ENCODE data around the gene HLCS. TPM values are rescaled to one million over a fixed set of nuclear protein-coding genes. Genes with fewer than 3 reads are reported as not detected.

Gene HLCS
- total RNA-seq, 1 donor from 2014 or later: 6.9 TPM

DNA sequence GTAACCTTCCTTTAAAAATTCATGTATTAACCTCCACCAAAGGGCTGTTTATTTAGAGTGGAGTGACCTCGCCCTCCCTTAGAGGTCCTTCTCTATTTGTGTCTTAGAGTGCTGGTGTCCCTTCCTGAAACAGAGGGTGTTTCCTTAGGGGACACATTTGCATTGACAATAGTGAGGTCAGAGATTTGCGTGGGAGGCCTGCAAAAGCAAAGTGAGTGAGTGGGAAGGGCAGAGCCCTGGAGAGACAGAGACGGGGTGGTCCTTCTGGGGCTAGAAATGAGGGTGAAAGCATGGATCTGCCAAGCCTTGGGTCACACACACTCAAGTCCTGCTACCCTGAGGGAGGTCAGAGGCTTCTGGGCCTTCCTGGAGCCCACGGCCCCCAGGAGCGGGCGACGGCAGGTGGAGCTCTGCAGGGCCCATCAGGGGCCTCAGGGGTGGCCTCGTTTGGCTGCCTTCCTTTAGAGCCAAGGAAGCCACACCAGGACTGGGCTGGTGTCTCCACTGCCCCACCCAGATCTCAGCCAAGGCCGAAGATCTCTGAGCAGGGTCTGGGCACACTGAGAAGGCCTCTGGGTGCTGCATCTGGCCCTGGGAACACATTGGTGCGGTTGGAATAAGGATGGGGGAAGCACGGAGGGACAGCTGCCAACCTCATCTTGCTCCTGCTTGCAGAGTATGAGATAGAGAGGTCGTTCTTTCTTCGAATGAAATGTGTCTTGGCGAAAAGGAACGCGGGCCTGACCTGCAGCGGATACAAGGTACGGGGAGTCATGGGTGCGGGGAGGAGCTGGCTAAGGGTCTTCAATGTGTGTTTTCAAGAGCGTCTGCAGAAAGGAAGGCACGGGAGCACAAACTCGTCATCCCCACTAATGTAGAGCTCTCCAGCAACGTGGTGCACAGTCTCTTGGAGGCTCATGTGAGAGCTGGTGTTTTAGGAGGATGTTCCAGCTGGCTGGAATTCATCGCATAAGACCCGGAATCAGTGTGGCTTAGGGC lies 243.8 kb downstream of the HLCS start:
- peak; percentile 70 for DNase-seq (ENCODE audit: low spot score)
- intact Hi-C loops (cut with DNase I): no loop called here

DNA sequence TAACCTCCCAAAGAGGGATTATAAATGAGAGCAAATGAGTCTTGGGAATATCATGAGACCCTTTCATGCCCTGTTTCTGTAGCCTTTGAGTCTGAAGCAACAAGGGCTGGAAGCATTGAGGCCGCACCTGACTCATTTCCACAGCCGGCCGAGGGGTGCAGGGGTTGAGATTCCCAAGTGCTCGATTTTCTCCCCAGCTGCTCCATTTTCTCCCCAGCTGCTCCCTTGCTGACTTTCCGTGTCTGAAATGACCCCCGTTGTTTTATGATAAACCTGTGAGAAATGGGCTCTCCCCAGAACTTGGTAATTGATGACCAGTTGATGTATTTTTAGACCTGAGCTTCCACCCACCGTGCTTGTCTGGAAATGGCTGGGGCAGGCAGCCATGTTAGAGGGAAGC lies 244.7 kb downstream of the HLCS start:
- intact Hi-C loops (cut with DNase I): no loop called here
- no peak for DNase-seq (ENCODE audit: low spot score)

DNA sequence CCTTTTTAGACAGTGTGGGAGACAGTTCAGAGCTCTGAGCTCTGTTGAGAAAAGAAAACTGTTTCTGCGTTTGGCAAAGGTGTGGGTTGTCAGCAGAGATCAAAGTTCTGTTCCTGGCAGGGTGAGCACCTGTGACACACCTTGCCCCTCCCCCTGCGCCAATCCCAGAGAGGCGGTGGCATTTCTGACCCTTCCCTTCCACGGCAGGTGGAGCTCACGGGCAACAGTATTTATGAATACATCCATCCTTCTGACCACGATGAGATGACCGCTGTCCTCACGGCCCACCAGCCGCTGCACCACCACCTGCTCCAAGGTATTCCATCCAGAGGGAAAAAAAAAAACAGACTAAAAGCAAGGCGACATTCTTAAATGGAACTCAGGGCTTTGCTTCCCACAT lies 246.9 kb downstream of the HLCS start:
- peak; percentile 41 for DNase-seq (ENCODE audit: low spot score)
- intact Hi-C loops (cut with DNase I): no loop called here

DNA sequence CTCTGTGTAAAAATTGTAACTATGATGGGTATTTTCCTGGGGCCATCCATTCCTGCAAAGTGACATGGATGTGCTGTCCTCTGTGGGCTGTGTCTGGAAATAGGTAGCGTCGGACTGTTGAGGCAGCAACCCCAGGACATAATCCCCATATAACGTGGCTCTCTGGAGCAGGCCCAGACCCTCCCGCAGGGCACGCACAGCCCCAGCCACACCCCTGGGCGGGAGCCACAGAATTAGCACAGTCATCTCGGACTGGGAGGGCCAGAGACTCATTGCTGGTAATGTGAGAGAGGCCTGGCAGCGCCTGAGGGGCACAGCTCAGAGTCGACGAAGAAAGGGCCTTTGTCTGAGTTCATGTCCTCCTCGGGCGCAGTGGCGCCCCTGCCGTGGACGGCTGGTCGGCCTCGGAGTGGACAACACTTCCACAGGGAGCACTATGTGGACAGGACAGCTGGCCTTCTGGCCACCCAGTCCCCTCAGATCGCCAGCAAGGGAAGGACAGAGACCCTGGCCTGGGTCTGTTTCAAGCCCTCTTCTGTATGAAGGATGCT lies 247.4 kb downstream of the HLCS start:
- intact Hi-C loops (cut with DNase I): no loop called here
- peak; percentile 54 for DNase-seq (ENCODE audit: low spot score)

DNA sequence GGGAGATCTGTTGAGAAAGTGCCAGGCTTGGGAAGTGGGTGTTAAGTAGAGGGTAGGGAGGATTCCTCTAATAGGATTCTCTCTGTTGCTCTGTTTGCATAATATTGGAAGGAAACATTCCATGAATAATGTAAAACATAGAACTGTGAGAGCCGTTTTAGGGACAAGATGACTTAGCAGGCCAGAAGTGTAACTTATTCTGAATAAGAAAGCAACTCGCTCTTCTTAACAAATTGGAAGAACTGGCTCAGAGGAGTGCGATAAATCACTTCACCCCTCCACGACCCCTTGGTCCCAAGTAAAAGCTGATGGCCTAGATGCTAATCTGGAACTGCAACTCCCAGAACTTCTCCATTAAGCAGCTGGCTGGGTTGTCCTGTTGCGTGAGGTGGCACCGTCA lies 248.5 kb downstream of the HLCS start:
- peak; percentile 33 for DNase-seq (ENCODE audit: low spot score)
- intact Hi-C loops (cut with DNase I): no loop called here

DNA sequence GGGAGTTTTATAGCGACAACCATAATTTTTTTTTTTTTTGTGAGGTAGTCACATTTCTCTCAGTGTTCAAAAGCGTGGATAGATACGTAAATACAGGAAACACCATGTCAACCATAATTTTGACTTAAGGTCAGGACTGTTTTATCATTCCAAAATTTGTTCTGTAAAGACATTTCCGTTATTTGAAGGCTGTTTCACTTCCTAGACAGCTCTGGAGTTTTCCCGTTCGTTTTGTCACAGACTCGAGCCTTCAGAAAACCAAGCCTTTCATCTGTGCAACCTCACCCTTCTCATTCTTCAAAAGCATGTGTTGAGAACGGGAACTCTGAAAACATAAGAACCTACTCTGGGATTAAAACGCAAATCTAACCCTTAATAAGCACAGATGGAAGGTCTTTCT lies 249.6 kb downstream of the HLCS start:
- no peak for DNase-seq (ENCODE audit: low spot score)
- intact Hi-C loops (cut with DNase I): no loop called here

DNA sequence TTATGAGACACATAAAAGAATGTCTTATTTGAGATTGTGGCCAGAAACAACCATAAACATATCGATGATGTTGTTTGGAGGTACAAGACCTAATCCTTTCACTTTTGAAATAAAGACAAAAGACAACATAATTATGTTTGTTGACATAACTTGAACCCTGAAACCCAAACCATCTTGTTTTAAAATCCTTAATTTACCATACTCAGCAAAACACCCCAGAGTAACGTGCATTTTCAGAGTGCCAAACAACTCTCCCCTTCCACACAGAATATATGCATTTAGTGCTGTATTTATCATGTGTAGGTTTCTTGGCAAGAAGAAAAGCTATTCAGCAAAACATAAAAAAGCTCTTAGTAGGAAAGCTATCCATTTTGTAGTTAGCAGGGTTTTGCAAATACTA lies 250.1 kb downstream of the HLCS start:
- intact Hi-C loops (cut with DNase I): no loop called here
- no peak for DNase-seq (ENCODE audit: low spot score)

DNA sequence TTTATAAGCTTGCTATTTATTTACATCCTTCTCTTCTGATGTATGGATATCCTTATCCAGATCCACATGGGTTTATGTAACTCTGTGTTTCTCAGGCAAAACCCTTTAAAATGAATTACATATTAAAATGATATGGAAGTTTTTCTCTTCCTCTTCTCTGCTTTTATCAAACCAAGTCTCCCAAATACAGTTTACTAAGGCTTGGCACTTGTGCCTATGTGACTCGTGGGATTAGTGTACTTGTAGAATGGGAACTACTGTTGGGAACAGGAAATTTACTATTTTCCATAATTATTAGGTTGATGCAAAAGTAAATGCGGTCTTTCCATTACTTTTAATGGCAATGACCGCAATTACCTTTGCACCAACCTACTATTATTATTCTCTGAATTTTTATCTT lies 252.7 kb downstream of the HLCS start:
- intact Hi-C loops (cut with DNase I): no loop called here
- DNase-seq (ENCODE audit: low spot score): no peak

DNA sequence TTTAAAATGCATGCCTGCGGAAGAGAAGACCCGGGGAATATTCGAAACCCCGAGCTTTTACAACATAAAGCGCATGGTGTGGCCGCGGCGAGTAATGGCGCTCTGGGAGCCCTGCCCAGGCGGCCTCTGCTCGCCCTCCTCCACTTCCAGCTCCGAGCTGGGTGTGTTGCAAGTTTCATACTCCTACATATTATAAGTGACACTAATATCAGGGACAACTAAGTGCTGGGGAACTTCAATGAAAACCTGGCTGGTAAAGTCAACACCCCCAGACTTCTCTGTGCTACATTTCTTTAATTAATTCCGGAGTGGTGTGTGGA lies 255.8 kb downstream of the HLCS start:
- intact Hi-C loops (cut with DNase I): no loop called here
- peak; percentile 50 for DNase-seq (ENCODE audit: low spot score)

DNA sequence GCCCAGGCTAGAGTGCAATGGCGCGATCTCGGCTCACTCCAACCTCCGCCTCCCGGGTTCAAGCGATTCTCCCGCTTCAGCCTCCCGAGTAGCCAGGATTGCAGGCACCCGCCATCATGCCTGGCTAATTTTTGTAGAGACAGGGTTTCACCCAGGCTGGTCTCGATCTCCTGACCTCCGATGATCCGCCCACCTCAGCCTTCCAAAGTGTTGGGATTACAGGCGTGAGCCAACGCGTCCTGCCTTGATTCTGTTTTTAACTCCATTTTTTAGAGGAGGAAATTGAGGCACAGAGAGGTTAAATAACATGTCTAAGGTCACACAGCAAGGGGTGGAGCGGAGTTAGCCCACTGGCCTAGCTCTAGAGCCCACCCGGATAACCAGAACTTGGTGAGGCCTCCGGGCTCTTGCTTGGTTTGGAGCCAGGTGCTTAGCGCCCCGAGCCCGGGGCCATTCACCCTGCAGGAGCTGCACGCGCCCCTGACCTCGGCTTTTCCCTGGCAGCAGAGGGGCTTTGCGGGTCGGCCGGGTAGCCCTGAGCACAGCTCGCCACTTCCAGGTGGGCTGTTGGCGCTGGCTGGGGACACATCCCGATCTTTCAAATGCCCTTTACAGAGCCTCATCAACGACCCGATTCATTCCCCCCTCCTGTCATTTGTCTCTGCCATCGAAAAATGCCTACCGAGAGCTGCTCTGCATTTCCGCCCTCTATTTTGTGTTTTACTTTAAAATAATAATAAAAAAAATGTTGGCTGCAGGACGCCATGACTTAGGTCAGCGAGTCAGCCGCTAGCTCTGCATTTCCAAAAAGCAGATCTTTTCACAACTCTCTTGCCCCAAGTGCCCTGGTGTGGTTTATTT lies 256.4 kb downstream of the HLCS start:
- intact Hi-C loops (cut with DNase I): no loop called here
- DNase-seq (ENCODE audit: low spot score): peak; percentile 70

DNA sequence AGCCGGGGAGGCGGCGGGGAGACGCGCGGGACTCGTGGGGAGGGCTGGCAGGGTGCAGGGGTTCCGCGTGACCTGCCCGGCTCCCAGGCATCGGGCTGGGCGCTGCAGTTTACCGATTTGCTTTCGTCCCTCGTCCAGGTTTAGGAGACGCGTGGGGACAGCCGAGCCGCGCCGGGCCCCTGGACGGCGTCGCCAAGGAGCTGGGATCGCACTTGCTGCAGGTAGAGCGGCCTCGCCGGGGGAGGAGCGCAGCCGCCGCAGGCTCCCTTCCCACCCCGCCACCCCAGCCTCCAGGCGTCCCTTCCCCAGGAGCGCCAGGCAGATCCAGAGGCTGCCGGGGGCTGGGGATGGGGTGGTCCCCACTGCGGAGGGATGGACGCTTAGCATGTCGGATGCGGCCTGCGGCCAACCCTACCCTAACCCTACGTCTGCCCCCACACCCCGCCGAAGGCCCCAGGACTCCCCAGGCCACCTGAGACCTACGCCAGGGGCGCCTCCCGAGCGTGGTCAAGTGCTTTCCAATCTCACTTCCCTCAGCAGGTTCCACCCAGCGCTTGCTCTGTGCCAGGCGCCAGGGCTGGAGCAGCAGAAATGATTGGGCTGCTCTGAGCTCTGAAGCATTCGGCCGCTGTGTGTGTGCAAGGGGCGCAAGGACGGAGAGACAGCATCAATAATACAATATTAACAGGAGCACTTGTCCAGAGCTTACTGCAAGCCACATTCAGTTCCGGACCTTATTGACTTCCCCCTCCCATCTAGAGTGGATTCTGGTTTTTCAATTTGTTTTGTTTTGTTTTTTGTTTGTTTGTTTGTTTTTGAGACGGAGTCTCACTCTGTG lies 257.2 kb downstream of the HLCS start:
- peak; percentile 56 for DNase-seq (ENCODE audit: low spot score)
- intact Hi-C loops (cut with DNase I): no loop called here

DNA sequence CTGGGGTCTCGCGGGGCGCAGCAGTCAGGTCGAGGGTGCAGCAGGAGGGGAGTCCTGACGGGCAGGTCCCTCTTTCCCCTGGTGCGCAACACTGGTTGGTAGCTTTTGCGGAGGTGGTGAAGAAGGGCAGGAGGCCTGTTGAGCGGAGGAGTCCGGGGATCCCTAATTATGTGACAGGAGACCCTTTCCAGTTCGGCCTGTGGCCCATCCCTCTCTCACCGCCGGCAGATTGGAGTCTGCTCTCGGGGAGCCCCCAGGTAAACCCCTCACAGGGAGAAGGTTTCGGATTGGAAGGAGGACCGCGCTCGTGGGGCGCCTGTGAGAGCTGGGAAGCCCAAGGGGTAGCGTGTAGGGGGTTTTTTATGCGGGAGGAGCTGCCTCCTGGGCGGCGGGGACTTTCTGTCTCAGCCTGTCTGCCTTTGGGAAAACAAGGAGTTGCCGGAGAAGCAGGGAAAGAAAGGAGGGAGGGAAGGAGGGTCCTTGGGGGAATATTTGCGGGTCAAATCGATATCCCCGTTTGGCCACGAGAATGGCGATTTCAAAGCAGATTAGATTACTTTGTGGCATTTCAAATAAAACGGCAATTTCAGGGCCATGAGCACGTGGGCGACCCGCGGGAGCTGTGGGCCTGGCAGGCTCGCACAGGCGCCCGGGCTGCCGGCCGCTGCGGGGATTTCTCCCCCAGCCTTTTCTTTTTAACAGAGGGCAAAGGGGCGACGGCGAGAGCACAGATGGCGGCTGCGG lies 258.0 kb downstream of the HLCS start:
- intact Hi-C loops (cut with DNase I): no loop called here
- peak; percentile 62 for DNase-seq (ENCODE audit: low spot score)

DNA sequence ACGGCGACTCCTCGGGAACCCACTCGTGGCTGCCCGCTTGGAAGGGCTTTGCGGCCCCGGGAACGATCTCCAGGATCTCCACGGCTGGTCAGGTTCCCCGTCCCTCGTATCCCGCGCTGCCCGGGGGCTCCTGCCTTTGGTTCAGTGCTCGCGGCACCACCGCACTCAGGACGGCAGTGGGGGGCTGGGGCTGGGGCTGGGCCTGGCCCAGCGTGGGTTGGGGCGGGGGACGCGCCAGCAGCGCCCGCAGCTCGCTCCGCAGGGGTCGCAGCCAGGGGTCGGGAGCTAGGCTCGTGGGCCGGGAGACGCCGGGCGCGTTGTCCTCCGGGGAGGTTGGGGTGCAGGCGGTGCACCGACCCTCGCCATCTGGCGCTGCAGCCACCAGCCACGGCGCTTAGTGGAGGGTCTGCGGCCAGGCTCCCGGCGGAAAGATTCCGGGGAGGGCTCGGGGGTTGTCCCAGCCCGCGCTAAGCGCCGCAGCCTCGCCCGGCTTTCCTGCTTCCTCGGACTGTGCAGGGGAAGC lies 258.6 kb downstream of the HLCS start:
- intact Hi-C loops (cut with DNase I): no loop called here
- peak; percentile 71 for DNase-seq (ENCODE audit: low spot score)

DNA sequence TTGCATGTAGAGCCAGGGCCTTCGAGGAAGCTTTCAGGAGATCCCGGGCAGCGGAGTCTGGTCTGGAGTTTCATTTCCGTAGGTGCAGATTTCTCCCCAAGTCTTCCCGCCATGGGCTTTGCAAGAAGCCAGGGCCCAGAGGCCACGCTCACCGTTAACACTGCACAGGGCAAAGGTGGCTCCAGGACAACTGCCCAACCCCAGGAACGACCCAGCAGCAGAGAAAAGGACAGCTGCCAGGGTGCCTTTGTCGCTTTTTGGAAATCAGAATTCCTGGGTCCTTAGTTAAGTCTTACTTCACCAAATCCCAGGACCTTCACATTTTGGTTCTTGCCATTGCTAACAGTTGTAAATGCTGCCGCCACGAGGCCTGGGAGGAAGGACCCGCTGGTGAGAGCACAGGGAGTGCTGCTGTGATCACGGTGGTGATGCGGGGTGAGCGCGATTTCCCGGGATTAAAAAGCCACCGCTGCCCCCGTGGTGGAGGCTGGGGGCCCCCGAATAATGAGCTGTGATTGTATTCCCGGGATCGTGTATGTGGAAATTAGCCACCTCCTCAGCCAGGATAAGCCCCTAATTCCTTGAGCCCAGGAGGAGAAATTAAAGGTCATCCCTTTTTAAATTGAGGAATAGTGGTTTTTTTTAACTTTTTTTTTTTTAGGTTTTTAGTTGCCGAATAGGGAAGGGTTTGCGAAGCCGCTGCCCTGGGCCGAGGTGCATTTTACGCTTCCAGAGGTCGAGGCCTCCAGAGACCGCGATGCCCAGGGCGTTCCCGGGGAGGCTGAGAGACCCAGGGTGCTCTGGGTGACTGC lies 259.3 kb downstream of the HLCS start:
- peak; percentile 51 for DNase-seq (ENCODE audit: low spot score)
- intact Hi-C loops (cut with DNase I): no loop called here

DNA sequence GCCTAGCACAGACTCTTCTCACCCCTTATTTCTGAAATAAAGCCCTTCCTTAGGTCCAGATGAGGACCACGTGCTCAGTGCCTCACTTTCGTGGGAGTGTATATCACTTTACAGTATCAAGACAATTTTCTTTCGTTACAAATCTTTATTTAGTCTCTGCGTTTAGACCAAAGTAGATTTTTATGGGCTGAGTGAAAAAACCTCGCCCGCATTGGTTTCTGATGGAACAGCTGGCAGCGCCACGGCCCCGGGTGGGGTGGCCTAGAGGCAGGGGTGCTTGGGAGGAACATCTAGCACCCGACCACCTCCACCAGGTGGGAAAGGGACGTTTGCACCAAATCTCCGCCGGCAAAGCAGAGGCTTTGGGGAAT lies 260.0 kb downstream of the HLCS start:
- intact Hi-C loops (cut with DNase I): no loop called here

DNA sequence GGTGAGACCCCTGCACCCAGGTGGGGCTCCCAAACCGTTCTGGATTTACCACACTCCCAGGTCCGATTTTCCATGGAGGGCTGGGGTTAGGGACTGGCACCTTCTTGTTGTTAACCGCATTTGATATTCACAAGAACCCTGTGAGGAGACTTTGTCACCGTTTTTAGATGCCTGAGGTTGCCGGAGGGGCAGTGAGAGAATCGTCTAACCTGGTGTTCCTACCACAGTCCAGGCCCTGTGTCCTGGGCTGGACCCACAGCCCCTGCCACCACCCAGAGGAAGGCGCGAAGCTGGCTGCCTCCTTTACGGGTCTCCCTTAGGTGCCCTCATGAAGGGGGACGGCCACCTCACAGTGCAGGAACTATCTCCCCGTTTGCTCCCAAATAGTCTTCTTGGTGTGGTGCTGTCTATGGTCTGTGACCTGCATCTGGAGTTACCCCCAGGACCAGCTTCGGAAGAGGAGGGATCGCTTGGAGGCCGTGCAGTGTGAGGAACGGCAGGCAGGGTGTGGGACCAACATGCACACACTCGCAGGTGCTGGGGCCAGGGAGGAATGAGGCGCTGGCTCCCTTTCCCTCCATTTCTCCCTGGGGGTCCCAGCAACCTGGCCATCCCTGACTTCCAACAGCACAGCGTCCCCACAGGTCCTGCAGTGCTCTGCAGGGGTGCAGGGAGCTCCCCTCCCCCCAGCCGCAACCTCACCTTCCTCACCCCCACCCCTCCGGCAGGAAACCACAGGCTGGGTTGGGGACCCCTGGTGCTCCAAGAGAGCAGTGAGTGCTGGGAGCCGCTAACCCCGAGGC lies 260.6 kb downstream of the HLCS start:
- intact Hi-C loops (cut with DNase I): no loop called here
- DNase-seq (ENCODE audit: low spot score): no peak

More for the DNA sequence above, 260.0 kb downstream of the HLCS start:
- DNase-seq (ENCODE audit: low spot score): no peak

Measured in cardiac septum (tissue), 1 donor.